NCI-H187 (cell line): ENCODE results near the gene OLFML3.
"Not testable (repeated sequence)": the region's sequence is repeated elsewhere in the genome, so short reads cannot be mapped to it uniquely, and the experiment has no call there.

Experiments
- DNase-seq, 2 experiments: peaks; one replicate each; lab custom pipeline; 2025; lab: John Stamatoyannopoulos, UW

Gene OLFML3

GRCh38 chr1:113978863-113979702, at the start of gene OLFML3:
Gene OLFML3, plus strand, starts transcription at chr1:113979474. Its CDS starts 43 bp downstream, at chr1:113979517.
- peak; percentile 54 to 63 for DNase-seq

DNA sequence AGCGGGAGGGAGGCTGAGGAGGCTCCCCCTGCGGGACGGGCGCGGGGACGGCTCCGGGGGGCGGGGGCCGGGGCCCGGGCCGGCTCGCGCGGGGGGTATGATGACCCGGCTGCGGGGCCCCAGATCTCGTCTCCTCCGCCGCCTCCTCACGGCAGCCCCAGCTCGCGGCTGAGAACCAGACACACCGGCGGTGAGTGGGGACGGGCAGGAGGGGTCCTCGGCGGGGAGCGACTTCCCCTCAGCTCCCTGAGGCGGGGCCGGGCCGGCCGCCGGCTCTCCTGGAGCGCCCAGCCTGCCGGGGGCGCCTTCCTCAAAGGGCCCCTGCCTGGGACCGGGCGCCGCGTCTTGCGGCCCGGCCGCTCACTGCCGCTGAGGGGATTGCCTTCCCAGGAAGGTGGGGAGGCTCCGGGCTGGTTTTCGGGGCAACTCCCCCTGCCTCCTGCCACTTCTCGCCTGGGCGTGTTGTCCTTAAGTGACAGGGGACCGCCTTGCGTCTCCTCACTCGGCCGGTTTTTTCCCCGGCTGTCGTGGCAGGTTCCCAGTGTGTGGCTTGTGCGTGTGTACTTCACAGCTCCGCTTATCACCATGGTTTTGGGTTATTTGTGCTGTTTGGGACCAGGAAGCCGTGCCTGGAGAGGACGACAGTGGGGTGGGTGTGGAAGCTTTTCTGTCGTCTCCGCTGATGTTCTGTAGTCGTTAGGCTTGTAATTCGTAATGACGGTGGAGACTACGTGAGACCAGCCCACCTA, 49.4 kb upstream of the OLFML3 start:
- peak in 1 of 2 experiments; percentile 40 for DNase-seq

- DNase-seq, result no peak
Observed at GRCh38 chr1:113930499-113931161, 48.6 kb upstream of the OLFML3 start.

DNA sequence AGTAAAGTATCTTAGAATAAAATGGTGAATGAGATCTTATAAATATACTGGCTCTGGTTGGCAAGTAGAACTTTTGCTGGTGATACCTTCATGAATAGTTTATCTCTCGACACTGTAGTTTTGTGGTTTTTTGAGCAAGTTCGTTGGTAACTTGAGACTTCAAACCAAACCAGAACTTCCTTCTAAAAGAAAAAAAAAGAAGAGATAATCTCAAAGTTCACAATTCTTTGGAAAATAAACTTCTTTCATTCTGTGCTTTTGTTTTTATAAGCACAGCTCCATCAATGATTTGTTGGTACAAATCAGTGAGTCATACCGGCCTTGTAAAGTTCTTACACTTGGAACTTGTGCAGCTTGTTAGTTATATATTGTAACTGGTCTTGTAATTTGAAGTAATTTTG, 47.8 kb upstream of the OLFML3 start:
- DNase-seq, result no peak

GRCh38 chr1:113934006-113934405, 45.3 kb upstream of the OLFML3 start:
- no peak for DNase-seq

GRCh38 chr1:113934511-113935055, 44.7 kb upstream of the OLFML3 start:
- no peak for DNase-seq

DNA sequence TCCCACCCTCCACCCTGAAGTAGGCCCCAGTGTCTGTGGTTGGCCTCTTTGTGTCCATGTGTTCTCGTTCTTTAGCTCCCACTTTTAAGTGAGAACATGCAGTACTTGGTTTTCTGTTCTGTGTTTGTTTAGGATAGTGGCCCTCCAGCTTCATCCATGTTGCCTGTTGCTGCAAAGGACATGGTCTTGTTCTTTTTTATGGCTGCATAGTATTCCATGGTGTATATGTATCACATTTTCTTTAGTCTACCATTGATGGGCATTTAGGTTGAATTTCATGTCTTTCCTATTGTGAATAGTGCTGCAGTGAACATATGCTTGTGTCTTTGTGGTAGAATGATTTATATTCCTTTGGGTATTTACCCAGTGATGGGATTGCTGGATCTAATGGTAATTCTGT, 44.1 kb upstream of the OLFML3 start:
- DNase-seq, result no peak

DNA sequence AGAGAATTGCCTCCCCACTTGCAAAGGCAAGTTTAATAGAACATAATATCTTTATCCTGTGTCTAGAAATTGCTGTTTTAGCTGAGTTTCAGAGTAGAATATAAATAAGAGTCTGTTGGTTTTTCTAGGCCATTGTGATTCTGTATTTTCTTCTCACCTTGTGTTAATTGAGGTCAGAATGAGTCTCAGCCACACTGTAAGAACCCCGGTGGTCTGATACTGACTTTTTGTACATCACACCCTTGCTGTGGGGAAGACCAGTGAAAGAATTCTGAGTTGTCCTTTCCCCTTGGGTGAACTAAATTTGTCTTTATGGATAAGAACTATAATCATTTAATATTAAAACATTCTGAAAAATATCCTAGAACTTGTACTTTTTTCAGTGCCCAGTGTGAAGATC, 43.3 kb upstream of the OLFML3 start:
- DNase-seq, result no peak

DNA sequence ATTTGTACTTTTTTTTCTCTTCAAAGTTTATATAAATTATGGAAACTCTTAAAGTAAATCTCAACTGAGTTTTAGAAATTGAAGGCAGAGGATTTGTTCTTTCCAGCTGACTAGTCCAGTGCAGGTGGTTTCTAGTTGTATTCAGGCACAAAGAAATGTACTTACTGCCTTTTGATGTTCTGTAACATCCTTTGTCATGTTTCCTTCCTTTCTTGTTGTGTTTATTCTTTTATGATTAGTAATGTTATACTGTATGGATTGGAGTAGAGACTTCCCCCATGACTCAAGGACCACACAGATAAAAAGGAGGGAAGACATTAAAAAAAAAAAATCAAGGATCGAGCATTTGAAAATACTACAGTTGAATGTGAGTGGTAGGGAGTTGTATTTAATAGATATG, 42.1 kb upstream of the OLFML3 start:
- no peak for DNase-seq

- DNase-seq, result no peak
Observed at GRCh38 chr1:113938192-113938591, 41.1 kb upstream of the OLFML3 start.

DNA sequence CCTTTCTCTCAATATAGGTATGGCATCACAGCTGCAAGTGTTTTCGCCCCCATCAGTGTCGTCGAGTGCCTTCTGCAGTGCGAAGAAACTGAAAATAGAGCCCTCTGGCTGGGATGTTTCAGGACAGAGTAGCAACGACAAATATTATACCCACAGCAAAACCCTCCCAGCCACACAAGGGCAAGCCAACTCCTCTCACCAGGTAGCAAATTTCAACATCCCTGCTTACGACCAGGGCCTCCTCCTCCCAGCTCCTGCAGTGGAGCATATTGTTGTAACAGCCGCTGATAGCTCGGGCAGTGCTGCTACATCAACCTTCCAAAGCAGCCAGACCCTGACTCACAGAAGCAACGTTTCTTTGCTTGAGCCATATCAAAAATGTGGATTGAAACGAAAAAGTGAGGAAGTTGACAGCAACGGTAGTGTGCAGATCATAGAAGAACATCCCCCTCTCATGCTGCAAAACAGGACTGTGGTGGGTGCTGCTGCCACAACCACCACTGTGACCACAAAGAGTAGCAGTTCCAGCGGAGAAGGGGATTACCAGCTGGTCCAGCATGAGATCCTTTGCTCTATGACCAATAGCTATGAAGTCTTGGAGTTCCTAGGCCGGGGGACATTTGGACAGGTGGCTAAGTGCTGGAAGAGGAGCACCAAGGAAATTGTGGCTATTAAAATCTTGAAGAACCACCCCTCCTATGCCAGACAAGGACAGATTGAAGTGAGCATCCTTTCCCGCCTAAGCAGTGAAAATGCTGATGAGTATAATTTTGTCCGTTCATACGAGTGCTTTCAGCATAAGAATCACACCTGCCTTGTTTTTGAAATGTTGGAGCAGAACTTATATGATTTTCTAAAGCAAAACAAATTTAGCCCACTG, 38.7 kb upstream of the OLFML3 start:
- no peak for DNase-seq

- DNase-seq, result no peak
Observed at GRCh38 chr1:113941245-113941559, 38.1 kb upstream of the OLFML3 start.

DNA sequence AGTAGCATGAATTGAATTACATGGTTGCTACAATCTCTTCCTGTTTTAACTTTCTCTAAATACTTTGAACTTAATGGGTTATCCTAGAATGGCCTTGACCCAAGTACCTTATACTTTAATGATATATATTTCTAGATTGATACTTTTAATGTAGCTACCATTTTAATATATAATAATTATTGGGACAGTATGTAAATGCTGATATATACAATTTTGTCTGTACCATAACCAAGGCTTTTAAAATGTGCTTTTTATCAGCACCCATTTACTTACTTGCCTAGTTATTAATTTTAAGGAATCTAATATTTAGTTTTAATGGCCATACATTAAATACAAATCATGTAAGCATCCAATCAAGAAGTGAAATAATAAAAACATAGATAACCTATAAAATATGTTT, 36.7 kb upstream of the OLFML3 start:
- no peak for DNase-seq

- no peak for DNase-seq
Observed at GRCh38 chr1:113943028-113943811, 36.1 kb upstream of the OLFML3 start.

- no peak for DNase-seq
Observed at GRCh38 chr1:113945329-113945728, 33.9 kb upstream of the OLFML3 start.

DNA sequence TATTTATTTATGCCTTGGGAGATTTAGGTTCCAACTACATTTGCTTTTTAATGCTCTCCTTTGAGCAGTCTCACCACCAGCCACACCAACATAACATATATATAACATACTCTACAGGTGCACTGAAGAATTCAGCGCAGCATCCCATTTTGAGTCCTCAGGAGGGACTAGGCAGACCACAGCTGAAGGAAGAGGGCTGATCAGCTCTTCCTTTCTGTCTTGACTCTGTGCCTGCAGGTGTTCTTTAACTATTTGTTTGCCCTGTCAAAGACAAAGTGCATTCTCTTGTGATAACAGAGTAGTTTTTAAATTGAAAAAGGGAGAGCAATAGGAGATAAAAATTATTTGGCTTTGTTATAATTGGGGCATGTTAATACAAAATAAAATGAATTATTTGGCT, 33.2 kb upstream of the OLFML3 start:
- no peak for DNase-seq

GRCh38 chr1:113946678-113947387, 32.4 kb upstream of the OLFML3 start:
- DNase-seq, result no peak

GRCh38 chr1:113947388-113948107, 31.7 kb upstream of the OLFML3 start:
- no peak for DNase-seq

GRCh38 chr1:113948151-113948550, 31.1 kb upstream of the OLFML3 start:
- not testable (repeated sequence) for DNase-seq
